Neuronal stem cell (in vitro differentiated cells): Measurements from ENCODE around the gene HDAC9.

ENCODE experiments used
- DNase-seq: peaks from one replicate; pipeline ENCODE4 v3.0.0-alpha.2; 2013; ENCODE audit warnings: low spot score
- H2AFZ ChIP-seq: one replicate; pipeline ENCODE4 v1.6.1; 2013; ENCODE audit warnings: mild to moderate bottlenecking, low read length, inconsistent platforms
- H2AK5ac ChIP-seq: 2 replicates; pipeline ENCODE4 v1.6.1; 2013; ENCODE audit warnings: low read depth, mild to moderate bottlenecking, inconsistent platforms, low read length, moderate library complexity, mixed read lengths
- H2BK120ac ChIP-seq: 2 replicates; pipeline ENCODE4 v1.6.1; 2013; ENCODE audit warnings: low read depth, mild to moderate bottlenecking, inconsistent platforms, low read length, moderate library complexity, mixed read lengths
- H2BK12ac ChIP-seq: one replicate; pipeline ENCODE4 v1.6.1; 2013; ENCODE audit warnings: low read length, inconsistent platforms
- H2BK15ac ChIP-seq: 2 replicates; pipeline ENCODE4 v1.6.1; 2013; ENCODE audit warnings: mild to moderate bottlenecking, low read length, inconsistent platforms, mixed read lengths
- H2BK5ac ChIP-seq: one replicate; pipeline ENCODE4 v1.6.1; 2013; ENCODE audit warnings: inconsistent platforms, mild to moderate bottlenecking, low read length, moderate library complexity
- H3K14ac ChIP-seq: one replicate; pipeline ENCODE4 v1.6.1; 2013; ENCODE audit warnings: low read length, inconsistent platforms
- H3K18ac ChIP-seq: 2 replicates; pipeline ENCODE4 v1.6.1; 2013; ENCODE audit warnings: low read length, inconsistent platforms
- H3K23ac ChIP-seq: 2 replicates; pipeline ENCODE4 v1.6.1; 2013; ENCODE audit warnings: low read depth, mild to moderate bottlenecking, mixed read lengths, low read length, inconsistent platforms; ENCODE audit not compliant: poor library complexity
- H3K27ac ChIP-seq: replicated peaks from 3 replicates; pipeline ENCODE4 v1.5.1; 2013; ENCODE audit warnings: low read length, inconsistent platforms
- H3K27me3 ChIP-seq, 3 experiments: 2 replicates each; pipeline ENCODE4 v1.6.1; 2013; ENCODE audit warnings: low read length in 3 of 3, mild to moderate bottlenecking in 2 of 3, inconsistent platforms in 1 of 3, low read depth in 1 of 3, mixed read lengths in 1 of 3, moderate library complexity in 1 of 3; ENCODE audit not compliant: control insufficient read depth in 3 of 3, insufficient read depth in 3 of 3
- H3K36me3 ChIP-seq, 2 donors: replicated peaks in 1 of 2; 2 replicates each; pipeline ENCODE4 v1.6.1; 2013; ENCODE audit warnings: low read length in 2 of 2; ENCODE audit not compliant: control insufficient read depth in 2 of 2, insufficient read depth in 2 of 2
- H3K4ac ChIP-seq: 2 replicates; pipeline ENCODE4 v1.6.1; 2013; ENCODE audit warnings: inconsistent platforms, mild to moderate bottlenecking, low read length, moderate library complexity
- H3K4me1 ChIP-seq, 2 donors: 1 replicate in 1 of 2; 2 replicates in 1 of 2; pipeline ENCODE4 v1.6.1; 2013; ENCODE audit warnings: low read length in 2 of 2, low read depth in 1 of 2; ENCODE audit not compliant: control insufficient read depth in 2 of 2, insufficient read depth in 1 of 2
- H3K4me2 ChIP-seq: one replicate; pipeline ENCODE4 v1.6.1; 2013; ENCODE audit warnings: mild to moderate bottlenecking, low read length, inconsistent platforms; ENCODE audit not compliant: insufficient read depth, poor library complexity, severe bottlenecking
- H3K4me3 ChIP-seq, 2 donors: 2 replicates each; pipeline ENCODE4 v1.5.1; 2013; ENCODE audit warnings: low read length in 2 of 2, mild to moderate bottlenecking in 2 of 2, inconsistent platforms in 1 of 2, moderate library complexity in 1 of 2
- H3K79me1 ChIP-seq: one replicate; pipeline ENCODE4 v1.6.1; 2013; ENCODE audit warnings: low read depth, mild to moderate bottlenecking, inconsistent platforms, low read length, moderate library complexity
- H3K9ac ChIP-seq: one replicate; pipeline ENCODE4 v1.6.1; 2013; ENCODE audit warnings: mild to moderate bottlenecking, low read depth, low read length, inconsistent platforms; ENCODE audit not compliant: poor library complexity
- H3K9me3 ChIP-seq, 2 donors: replicated peaks in 1 of 2; 2 replicates each; pipeline versions ENCODE3 to v1.6.1; 2013; ENCODE audit warnings: low read length in 2 of 2, mild to moderate bottlenecking in 2 of 2, inconsistent platforms in 1 of 2, low read depth in 1 of 2, mixed read lengths in 1 of 2, moderate library complexity in 1 of 2; ENCODE audit not compliant: control insufficient read depth in 2 of 2, insufficient read depth in 1 of 2
- H4K8ac ChIP-seq: one replicate; pipeline ENCODE4 v1.6.1; 2013; ENCODE audit warnings: low read depth, mild to moderate bottlenecking, inconsistent platforms, low read length, moderate library complexity
- H4K91ac ChIP-seq: one replicate; pipeline ENCODE4 v1.6.1; 2013; ENCODE audit warnings: low read length, low read depth, mild to moderate bottlenecking, inconsistent platforms; ENCODE audit not compliant: poor library complexity
- WGBS, 2 donors: extraction: QIAGEN DNeasy Blood & Tissue Kit; methylation state at CpG; one replicate each; pipeline ENCODE4 v1.1.7; 2013; ENCODE audit warnings: missing lambda C conversion rate in 2 of 2, mixed read lengths in 1 of 2; ENCODE audit not compliant: insufficient read length in 2 of 2, insufficient replicate concordance in 1 of 2; ENCODE audit errors: extremely low coverage in 2 of 2; 5-methylcytosine and 5-hydroxymethylcytosine counted together

HDAC9 gene

GRCh38 chr7:18821554-18821953 is 326.0 kb downstream of the HDAC9 start:
- Histone ChIP-seq H3K27ac (no peak overlapping the region), H2BK5ac (no peak overlapping the region), H3K4me3 (no peak overlapping the region), H3K23ac (no peak overlapping the region), H3K27me3 (no peaks in the 10 kb centered on the region), H2AK5ac (no peak overlapping the region), H2BK12ac (no peak overlapping the region), H2AFZ (no peak overlapping the region), H3K14ac (no peak overlapping the region), H3K4ac (no peak overlapping the region), H2BK15ac (no peak overlapping the region), H3K4me1 (no peaks in the 10 kb centered on the region), H3K9ac (no peak overlapping the region), H4K8ac (no peak overlapping the region), H3K79me1 (no peaks in the 10 kb centered on the region), H4K91ac (no peak overlapping the region), H3K9me3 (no peaks in the 10 kb centered on the region), H2BK120ac (no peak overlapping the region), H3K4me2 (no peak overlapping the region), H3K18ac (no peak overlapping the region), H3K36me3 (no peaks in the 10 kb centered on the region)
- DNase-seq = no peak

- Histone ChIP-seq H4K8ac (no peak overlapping the region), H2BK15ac (no peak overlapping the region)
Measured at GRCh38 chr7:18824157-18824556, 328.6 kb downstream of the HDAC9 start.

GRCh38 chr7:18828260-18828993 is 332.9 kb downstream of the HDAC9 start:
- no peak overlapping the region for H4K8ac ChIP-seq
- no peak overlapping the region for H3K23ac ChIP-seq
- WGBS, 2 donors = no CpG with 5 or more reads among the region's 6 CpGs
- no peak for DNase-seq
- no peak overlapping the region for H2BK15ac ChIP-seq
- H3K9ac ChIP-seq = no peak overlapping the region
- no peak overlapping the region for H3K4me3 ChIP-seq
- peaks cover 2% of the 10 kb centered on the region for H3K79me1 ChIP-seq
- no peaks in the 10 kb centered on the region for H3K9me3 ChIP-seq
- H3K4me2 ChIP-seq = no peak overlapping the region
- H3K18ac ChIP-seq = no peak overlapping the region
- H2BK12ac ChIP-seq = no peak overlapping the region
- peak overlapping the region; percentile 52 for H2AFZ ChIP-seq
- no peak overlapping the region for H2AK5ac ChIP-seq
- peaks cover 4 to 6% of the 10 kb centered on the region in 2 donors for H3K4me1 ChIP-seq
- no peaks in the 10 kb centered on the region for H3K36me3 ChIP-seq
- no peak overlapping the region for H2BK5ac ChIP-seq
- no peaks in the 10 kb centered on the region for H3K27me3 ChIP-seq
- H3K14ac ChIP-seq = no peak overlapping the region
- no peak overlapping the region for H3K27ac ChIP-seq
- no peak overlapping the region for H3K4ac ChIP-seq
- no peak overlapping the region for H4K91ac ChIP-seq
- no peak overlapping the region for H2BK120ac ChIP-seq

More at GRCh38 chr7:18824157-18824556, 328.6 kb downstream of the HDAC9 start:
- Histone ChIP-seq H3K27ac (no peak overlapping the region), H3K4me2 (no peak overlapping the region), H2BK120ac (no peak overlapping the region), H2AK5ac (no peak overlapping the region), H3K14ac (no peak overlapping the region), H4K91ac (no peak overlapping the region), H3K4me1 (peaks cover 0 to 4% of the 10 kb centered on the region in 2 donors), H3K4ac (no peak overlapping the region), H3K79me1 (peaks cover 2% of the 10 kb centered on the region), H3K36me3 (no peaks in the 10 kb centered on the region), H2BK5ac (no peak overlapping the region), H3K9ac (no peak overlapping the region), H3K23ac (no peak overlapping the region), H3K4me3 (no peak overlapping the region), H2BK12ac (no peak overlapping the region), H3K18ac (no peak overlapping the region), H3K27me3 (no peaks in the 10 kb centered on the region), H3K9me3 (no peaks in the 10 kb centered on the region), H2AFZ (no peak overlapping the region)
- WGBS, 2 donors = no CpG with 5 or more reads among the region's 2 CpGs
- no peak for DNase-seq

- Histone ChIP-seq H3K9ac (no peak overlapping the region), H3K9me3 (no peaks in the 10 kb centered on the region), H3K4me2 (no peak overlapping the region), H3K4me3 (no peak overlapping the region), H3K18ac (no peak overlapping the region), H3K4ac (no peak overlapping the region), H3K27ac (no peak overlapping the region), H2AFZ (peak overlapping the region; percentile 52), H4K8ac (no peak overlapping the region), H3K79me1 (peaks cover 2% of the 10 kb centered on the region), H2AK5ac (no peak overlapping the region), H2BK15ac (no peak overlapping the region), H3K23ac (no peak overlapping the region), H3K27me3 (no peaks in the 10 kb centered on the region), H2BK5ac (no peak overlapping the region), H3K4me1 (peaks cover 4 to 6% of the 10 kb centered on the region in 2 donors), H4K91ac (no peak overlapping the region), H2BK120ac (no peak overlapping the region), H3K36me3 (no peaks in the 10 kb centered on the region), H3K14ac (no peak overlapping the region), H2BK12ac (no peak overlapping the region)
- WGBS, 2 donors = no CpG with 5 or more reads among the region's 11 CpGs
- DNase-seq = no peak
Measured at GRCh38 chr7:18828994-18829857, 333.7 kb downstream of the HDAC9 start.
